Measurements from ENCODE around the gene SORT1. TPM values are rescaled to one million over a fixed set of nuclear protein-coding genes. Genes with fewer than 3 reads are reported as not detected.
"Not testable (repeated sequence)": the region's sequence is repeated elsewhere in the genome, so short reads cannot be mapped to it uniquely, and the experiment has no call there.

Gene SORT1
- total RNA-seq, 1 donor from 2014 or later: 30.7 TPM

GRCh38 chr1:109396871-109397580 is 692 bp downstream of the SORT1 start:
- Histone ChIP-seq H3K9me3 (no peaks in the 10 kb centered on the region), H3K27me3 (no peaks in the 10 kb centered on the region), H3K4me1 (peaks cover 16% of the 10 kb centered on the region), H3K4me3 (peak overlapping the region; percentile 46 to 91), H3K27ac (peak overlapping the region; percentile 45), H3K36me3 (peaks cover 0 to 7% of the 10 kb centered on the region in 2 donors)
- DNase-seq (ENCODE audit: extremely low spot score in 2 of 2): no peak
- intact Hi-C loops (cut with DNase I): loop anchor here (5.0 kb wide), 1 partner anchor 120 kb away; no protein-coding TSS in a partner anchor
- TF ChIP-seq POLR2AphosphoS5 (IDR thresholded peaks at IDR 0.05; ENCODE audit: insufficient read depth in 1 of 2, low read depth in 1 of 2) (no peak), CTCF (IDR thresholded peaks at IDR 0.05) (no peak), POLR2A (IDR thresholded peaks at IDR 0.05) (no peak)

DNA sequence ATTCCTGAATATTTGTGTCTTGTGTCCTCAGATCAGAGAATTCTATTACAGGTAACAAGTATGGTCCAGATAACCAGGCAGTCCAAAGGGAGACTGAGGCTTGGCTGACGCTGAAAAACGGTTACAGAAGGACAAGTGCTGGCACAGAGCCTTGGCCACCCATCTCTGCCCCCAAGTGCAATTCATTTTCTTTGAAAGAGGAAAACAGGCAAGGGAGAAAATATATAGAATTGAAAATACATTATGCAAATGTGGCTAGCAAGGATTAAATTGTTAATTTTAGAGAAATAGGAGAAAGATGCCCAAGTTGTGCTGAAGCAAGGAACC is 1.2 kb downstream of the SORT1 start:
- Histone ChIP-seq H3K27ac (peak overlapping the region; percentile 45), H3K9me3 (no peaks in the 10 kb centered on the region), H3K27me3 (no peaks in the 10 kb centered on the region), H3K36me3 (peaks cover 0 to 2% of the 10 kb centered on the region in 2 donors), H3K4me3 (peak overlapping the region; percentile 46 to 91), H3K4me1 (peaks cover 22% of the 10 kb centered on the region)
- intact Hi-C loops (cut with DNase I): loop anchor here (5.0 kb wide), 1 partner anchor 119 kb away; no protein-coding TSS in a partner anchor
- TF ChIP-seq POLR2A (IDR thresholded peaks at IDR 0.05) (no peak), CTCF (IDR thresholded peaks at IDR 0.05) (no peak), POLR2AphosphoS5 (IDR thresholded peaks at IDR 0.05; ENCODE audit: insufficient read depth in 1 of 2, low read depth in 1 of 2) (no peak)
- no peak for DNase-seq (ENCODE audit: extremely low spot score in 2 of 2)

- H3K4me1 ChIP-seq: peaks cover 23% of the 10 kb centered on the region
- TF ChIP-seq POLR2AphosphoS5 (IDR thresholded peaks at IDR 0.05; ENCODE audit: insufficient read depth in 1 of 2, low read depth in 1 of 2) (no peak), CTCF (IDR thresholded peaks at IDR 0.05) (no peak), POLR2A (IDR thresholded peaks at IDR 0.05) (no peak)
- peak overlapping the region; percentile 17 for H3K27ac ChIP-seq
- no peaks in the 10 kb centered on the region for H3K36me3 ChIP-seq
- DNase-seq (ENCODE audit: extremely low spot score in 2 of 2): no peak
- no peaks in the 10 kb centered on the region for H3K27me3 ChIP-seq
- H3K4me3 ChIP-seq: peak overlapping the region; percentile 46 to 91
- intact Hi-C loops (cut with DNase I): loop anchor here (5.0 kb wide), 1 partner anchor 119 kb away; no protein-coding TSS in a partner anchor
- H3K9me3 ChIP-seq: no peaks in the 10 kb centered on the region
Observed at GRCh38 chr1:109395602-109396512, 1.9 kb downstream of the SORT1 start.

GRCh38 chr1:109395282-109395599 is 2.5 kb downstream of the SORT1 start:
- H3K36me3 ChIP-seq; H3K27me3 ChIP-seq; H3K4me3 ChIP-seq; H3K9me3 ChIP-seq; DNase-seq (ENCODE audit: extremely low spot score in 2 of 2); H3K27ac ChIP-seq: not testable (repeated sequence)
- intact Hi-C loops (cut with DNase I): loop anchor here (5.0 kb wide), 1 partner anchor 118 kb away; no protein-coding TSS in a partner anchor
- H3K4me1 ChIP-seq: peaks cover 23% of the 10 kb centered on the region

DNA sequence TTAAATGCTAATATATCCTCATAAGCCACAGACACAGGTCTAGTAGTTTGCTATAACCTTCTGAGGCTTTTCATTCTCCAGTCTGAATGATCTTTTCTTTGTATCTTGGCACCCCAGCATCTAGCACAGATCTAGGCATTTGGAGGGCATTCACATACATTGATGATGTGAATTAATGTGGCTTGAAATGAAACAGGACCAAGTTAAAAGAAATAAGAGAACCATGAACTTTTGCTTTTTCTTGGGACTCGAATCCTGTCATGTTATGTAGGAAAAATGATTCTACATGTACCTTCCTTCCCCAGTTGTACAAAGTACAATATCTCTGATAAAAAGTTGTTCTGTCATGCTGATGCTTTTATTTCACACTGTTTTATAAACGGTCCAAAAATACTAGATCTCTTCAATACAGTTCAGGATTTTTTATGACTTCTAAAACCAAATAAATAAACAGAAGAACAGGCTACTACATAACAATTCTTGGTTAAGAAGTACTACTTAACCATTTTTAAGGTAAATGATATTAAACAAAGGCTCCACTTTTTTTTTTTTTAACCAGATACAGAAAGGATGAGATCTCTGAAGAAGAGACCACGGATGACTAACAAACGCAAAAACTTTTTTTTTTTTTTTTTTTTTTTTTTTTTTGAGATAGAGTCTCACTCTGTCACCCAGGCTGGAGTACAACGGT is 3.0 kb downstream of the SORT1 start:
- TF ChIP-seq CTCF (IDR thresholded peaks at IDR 0.05) (no peak), POLR2A (IDR thresholded peaks at IDR 0.05) (no peak), POLR2AphosphoS5 (IDR thresholded peaks at IDR 0.05; ENCODE audit: insufficient read depth in 1 of 2, low read depth in 1 of 2) (no peak)
- intact Hi-C loops (cut with DNase I): loop anchor here (5.0 kb wide), 1 partner anchor 117 kb away; no protein-coding TSS in a partner anchor

More for the DNA sequence above, 3.0 kb downstream of the SORT1 start:
- H3K27ac ChIP-seq: peak overlapping the region; percentile 45
- no peak for DNase-seq (ENCODE audit: extremely low spot score in 2 of 2)
- H3K9me3 ChIP-seq: no peaks in the 10 kb centered on the region
- peaks cover 23% of the 10 kb centered on the region for H3K4me1 ChIP-seq
- no peak overlapping the region for H3K4me3 ChIP-seq
- H3K36me3 ChIP-seq: no peaks in the 10 kb centered on the region
- H3K27me3 ChIP-seq: no peaks in the 10 kb centered on the region
